H9 (cell line): ENCODE measurements around the gene ERVH48-1. TPM values are rescaled to one million over a fixed set of nuclear protein-coding genes. Genes with fewer than 3 reads are reported as not detected.

Source experiments
- DNase-seq: peaks from one replicate; pipeline ENCODE4 v3.0.0-alpha.2; 2017
- H2AFZ ChIP-seq: one replicate; pipeline ENCODE4 v1.6.1; 2013; ENCODE audit warnings: mild to moderate bottlenecking, low read length, control low read depth, moderate library complexity
- H2AK5ac ChIP-seq: 2 replicates; pipeline ENCODE4 v1.6.1; 2013; ENCODE audit warnings: low read length, control low read depth, mixed read lengths; ENCODE audit not compliant: insufficient read length
- H2BK120ac ChIP-seq: one replicate; pipeline ENCODE4 v1.6.1; 2013; ENCODE audit warnings: low read depth, mild to moderate bottlenecking, low read length, control low read depth, inconsistent platforms; ENCODE audit not compliant: poor library complexity, severe bottlenecking
- H2BK12ac ChIP-seq: 2 replicates; pipeline ENCODE4 v1.6.1; 2013; ENCODE audit warnings: low read length, control low read depth, mixed read lengths, low read depth; ENCODE audit not compliant: insufficient read length
- H2BK15ac ChIP-seq: 2 replicates; pipeline ENCODE4 v1.6.1; 2013; ENCODE audit warnings: low read depth, low read length, control low read depth
- H2BK20ac ChIP-seq: one replicate; pipeline ENCODE4 v1.6.1; 2013; ENCODE audit warnings: low read depth, mild to moderate bottlenecking, low read length, control low read depth, inconsistent platforms; ENCODE audit not compliant: poor library complexity, severe bottlenecking
- H2BK5ac ChIP-seq: 2 replicates; pipeline ENCODE4 v1.6.1; 2013; ENCODE audit warnings: low read length, control low read depth, mixed read lengths; ENCODE audit not compliant: insufficient read length
- H3K14ac ChIP-seq: 2 replicates; pipeline ENCODE4 v1.6.1; 2013; ENCODE audit warnings: low read length, control low read depth; ENCODE audit not compliant: insufficient read depth
- H3K18ac ChIP-seq: 2 replicates; pipeline ENCODE4 v1.6.1; 2013; ENCODE audit warnings: low read depth, mild to moderate bottlenecking, mixed read lengths, low read length, control low read depth; ENCODE audit not compliant: insufficient read length
- H3K23ac ChIP-seq: 2 replicates; pipeline ENCODE4 v1.6.1; 2013; ENCODE audit warnings: low read length, control low read depth, mixed read lengths, low read depth; ENCODE audit not compliant: insufficient read length
- H3K23me2 ChIP-seq: 2 replicates; pipeline ENCODE4 v1.6.1; 2013; ENCODE audit warnings: low read depth, mild to moderate bottlenecking, mixed read lengths, low read length, control low read depth; ENCODE audit not compliant: insufficient read length, poor library complexity, severe bottlenecking
- H3K27ac ChIP-seq: 2 replicates; pipeline ENCODE4 v1.5.1; 2013; ENCODE audit warnings: low read length, control low read depth, mixed read lengths, low read depth; ENCODE audit not compliant: insufficient read length
- H3K27me3 ChIP-seq: 2 replicates; pipeline ENCODE4 v1.6.1; 2013; ENCODE audit warnings: low read length, control low read depth, inconsistent platforms; ENCODE audit not compliant: insufficient read depth
- H3K4ac ChIP-seq: 2 replicates; pipeline ENCODE4 v1.6.1; 2013; ENCODE audit warnings: low read depth, mild to moderate bottlenecking, control low read depth, inconsistent platforms, low read length, moderate library complexity
- H3K4me1 ChIP-seq: 2 replicates; pipeline ENCODE4 v1.6.1; 2013; ENCODE audit warnings: low read length, control low read depth, inconsistent platforms; ENCODE audit not compliant: insufficient read depth
- H3K4me2 ChIP-seq: 2 replicates; pipeline ENCODE4 v1.6.1; 2013; ENCODE audit warnings: low read length, control low read depth, mixed read lengths; ENCODE audit not compliant: insufficient read length, insufficient read depth
- H3K56ac ChIP-seq: 2 replicates; pipeline ENCODE4 v1.6.1; 2013; ENCODE audit warnings: low read depth, mild to moderate bottlenecking, mixed read lengths, low read length, control low read depth; ENCODE audit not compliant: insufficient read length
- H3K79me1 ChIP-seq: 2 replicates; pipeline ENCODE4 v1.6.1; 2013; ENCODE audit warnings: low read depth, mild to moderate bottlenecking, moderate library complexity, low read length, control low read depth, inconsistent platforms; ENCODE audit not compliant: insufficient read depth, poor library complexity, severe bottlenecking
- H3K79me2 ChIP-seq: 2 replicates; pipeline ENCODE4 v1.6.1; 2013; ENCODE audit warnings: low read length, control low read depth, inconsistent platforms; ENCODE audit not compliant: insufficient read depth
- H3K9ac ChIP-seq: 2 replicates; pipeline ENCODE4 v1.6.1; 2013; ENCODE audit warnings: low read length, control low read depth, mixed read lengths; ENCODE audit not compliant: insufficient read length; ENCODE audit errors: extremely low read depth
- H3K9me3 ChIP-seq: one replicate; pipeline ENCODE4 v1.6.1; 2013; ENCODE audit warnings: low read depth, low read length, inconsistent platforms; ENCODE audit not compliant: control insufficient read depth
- H3T11ph ChIP-seq: one replicate; pipeline ENCODE4 v1.6.1; 2013; ENCODE audit warnings: mild to moderate bottlenecking, low read length, control low read depth, inconsistent platforms
- H4K20me1 ChIP-seq: one replicate; pipeline ENCODE4 v1.6.1; 2013; ENCODE audit not compliant: control insufficient read depth, insufficient read length, insufficient read depth
- H4K5ac ChIP-seq: 2 replicates; pipeline ENCODE4 v1.6.1; 2013; ENCODE audit warnings: low read depth, mild to moderate bottlenecking, mixed read lengths, low read length, control low read depth; ENCODE audit not compliant: insufficient read length
- H4K8ac ChIP-seq: replicated peaks from 2 replicates; pipeline ENCODE4 v1.6.1; 2013; ENCODE audit warnings: low read length, control low read depth, mixed read lengths, low read depth; ENCODE audit not compliant: insufficient read length
- H4K91ac ChIP-seq: 2 replicates; pipeline ENCODE4 v1.6.1; 2013; ENCODE audit warnings: low read depth, mild to moderate bottlenecking, moderate library complexity, mixed read lengths, low read length, control low read depth; ENCODE audit not compliant: insufficient read length
- H3K27ac Mint-ChIP-seq, 3 experiments: 2 replicates in 2 of 3; 3 replicates in 1 of 3; pipeline ENCODE4 v1.8.0; 2020 to 2021; ENCODE audit warnings: mixed read lengths in 3 of 3, mild to moderate bottlenecking in 1 of 3, moderate library complexity in 1 of 3
- H3K27me3 Mint-ChIP-seq: 2 replicates; pipeline ENCODE4 v1.8.0; 2021; ENCODE audit warnings: low read depth, mild to moderate bottlenecking, moderate library complexity, mixed read lengths
- H3K36me3 Mint-ChIP-seq, 3 experiments: 2 replicates in 2 of 3; 3 replicates in 1 of 3; pipeline ENCODE4 v1.8.0; 2020 to 2021; ENCODE audit warnings: low read depth in 3 of 3, mixed read lengths in 3 of 3; ENCODE audit not compliant: insufficient read depth in 1 of 3
- H3K4me1 Mint-ChIP-seq, 2 experiments: 2 replicates each; pipeline ENCODE4 v1.8.0; 2020; ENCODE audit warnings: mixed read lengths in 2 of 2
- H3K4me3 Mint-ChIP-seq, 2 experiments: 2 replicates in 1 of 2; 3 replicates in 1 of 2; pipeline ENCODE4 v1.8.0; 2020 to 2021; ENCODE audit warnings: mild to moderate bottlenecking in 2 of 2, mixed read lengths in 2 of 2, moderate library complexity in 1 of 2
- H3K9me3 Mint-ChIP-seq, 2 experiments: 2 replicates in 1 of 2; 3 replicates in 1 of 2; pipeline ENCODE4 v1.8.0; 2020; ENCODE audit warnings: mild to moderate bottlenecking in 2 of 2, mixed read lengths in 2 of 2, moderate library complexity in 1 of 2
- WGBS: extraction: QIAGEN DNeasy Blood & Tissue Kit; methylation state at CpG from one replicate; pipeline ENCODE4 v1.1.7; 2013; ENCODE audit warnings: missing lambda C conversion rate, low lambda C conversion rate, mixed read lengths; ENCODE audit not compliant: insufficient read length; ENCODE audit errors: extremely low coverage; 5-methylcytosine and 5-hydroxymethylcytosine counted together
- total RNA-seq: library from RNA; stranded (reverse); gene quantifications from 2 replicates; pipeline ENCODE4 v1.2.1, GENCODE V29; 2021
- TF ChIP-seq, protein P1 (sequence below): fragments of 200-600 bp; sonication (generic); conservative IDR thresholded peaks from 3 replicates; pipeline ENCODE4 v1.8.0; 2021; ENCODE audit warnings: antibody characterized with exemption, mild to moderate bottlenecking

Gene ERVH48-1
- total RNA-seq, 1 experiment from 2014 or later, result 234 TPM

DNA sequence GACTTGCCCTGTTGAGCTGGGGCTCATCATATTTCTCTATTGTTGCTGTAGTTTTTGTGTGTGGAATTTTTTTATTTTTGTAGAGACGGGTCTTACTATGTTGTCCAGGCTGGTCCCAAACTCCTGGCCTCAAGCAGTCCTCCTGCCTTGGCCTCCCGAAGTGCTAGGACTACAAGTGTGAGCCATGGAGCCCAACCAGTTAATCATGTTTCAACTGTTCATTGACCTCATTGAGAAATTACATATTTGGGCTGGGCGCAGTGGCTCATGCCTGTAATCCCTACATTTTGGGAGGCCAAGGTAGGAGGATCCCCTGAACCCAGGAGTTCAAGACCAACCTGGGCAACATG is 39.8 kb upstream of the ERVH48-1 start:
- H3K56ac ChIP-seq, result no peak overlapping the region
- no peaks in the 10 kb centered on the region for H3K9me3 ChIP-seq
- no peak overlapping the region for H3T11ph ChIP-seq
- Mint-ChIP-seq H3K27me3 (no peaks in the 10 kb centered on the region), H3K27ac (no peak overlapping the region), H3K4me1 (peaks cover 26 to 28% of the 10 kb centered on the region in 2 experiments), H3K9me3 (peaks cover 0 to 2% of the 10 kb centered on the region in 2 experiments; a peak in 1 of 5 replicates), H3K4me3 (no peak overlapping the region; a peak in 1 of 5 replicates), H3K36me3 (peaks cover 0 to 1% (median 0%) of the 10 kb centered on the region in 3 experiments; a peak in 1 of 7 replicates)
- no peaks in the 10 kb centered on the region for H3K4me1 ChIP-seq
- H4K5ac ChIP-seq, result no peak overlapping the region
- no peaks in the 10 kb centered on the region for H3K79me2 ChIP-seq
- no peak overlapping the region for H3K18ac ChIP-seq
- H4K91ac ChIP-seq, result no peak overlapping the region
- H3K23ac ChIP-seq, result no peak overlapping the region
- no peak overlapping the region for H4K8ac ChIP-seq
- H2BK15ac ChIP-seq, result no peak overlapping the region
- no peak overlapping the region for H2BK5ac ChIP-seq
- no peak overlapping the region for H3K4me2 ChIP-seq
- H2AFZ ChIP-seq, result no peak overlapping the region
- no peaks in the 10 kb centered on the region for H3K27me3 ChIP-seq
- H3K27ac ChIP-seq, result no peak overlapping the region
- H2BK120ac ChIP-seq, result no peak overlapping the region
- H2BK12ac ChIP-seq, result no peak overlapping the region
- H2BK20ac ChIP-seq, result no peak overlapping the region
- DNase-seq, result no peak
- no peak overlapping the region for H3K4ac ChIP-seq
- TF ChIP-seq, protein P1, sequence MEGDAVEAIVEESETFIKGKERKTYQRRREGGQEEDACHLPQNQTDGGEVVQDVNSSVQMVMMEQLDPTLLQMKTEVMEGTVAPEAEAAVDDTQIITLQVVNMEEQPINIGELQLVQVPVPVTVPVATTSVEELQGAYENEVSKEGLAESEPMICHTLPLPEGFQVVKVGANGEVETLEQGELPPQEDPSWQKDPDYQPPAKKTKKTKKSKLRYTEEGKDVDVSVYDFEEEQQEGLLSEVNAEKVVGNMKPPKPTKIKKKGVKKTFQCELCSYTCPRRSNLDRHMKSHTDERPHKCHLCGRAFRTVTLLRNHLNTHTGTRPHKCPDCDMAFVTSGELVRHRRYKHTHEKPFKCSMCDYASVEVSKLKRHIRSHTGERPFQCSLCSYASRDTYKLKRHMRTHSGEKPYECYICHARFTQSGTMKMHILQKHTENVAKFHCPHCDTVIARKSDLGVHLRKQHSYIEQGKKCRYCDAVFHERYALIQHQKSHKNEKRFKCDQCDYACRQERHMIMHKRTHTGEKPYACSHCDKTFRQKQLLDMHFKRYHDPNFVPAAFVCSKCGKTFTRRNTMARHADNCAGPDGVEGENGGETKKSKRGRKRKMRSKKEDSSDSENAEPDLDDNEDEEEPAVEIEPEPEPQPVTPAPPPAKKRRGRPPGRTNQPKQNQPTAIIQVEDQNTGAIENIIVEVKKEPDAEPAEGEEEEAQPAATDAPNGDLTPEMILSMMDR, result no peak
- H4K20me1 ChIP-seq, result no peaks in the 10 kb centered on the region
- WGBS, result no CpG with 5 or more reads among the region's 3 CpGs
- no peaks in the 10 kb centered on the region for H3K79me1 ChIP-seq
- no peak overlapping the region for H2AK5ac ChIP-seq
- no peak overlapping the region for H3K14ac ChIP-seq
- no peak overlapping the region for H3K9ac ChIP-seq
- no peaks in the 10 kb centered on the region for H3K23me2 ChIP-seq
